HepG2 (cell line): Measurements from ENCODE around the gene CD84. TPM values are rescaled to one million over a fixed set of nuclear protein-coding genes. Genes with fewer than 3 reads are reported as not detected.
"Not testable (repeated sequence)": the region's sequence is repeated elsewhere in the genome, so short reads cannot be mapped to it uniquely, and the experiment has no call there.

Experiments
- ATAC-seq: fragments of 200-7000 bp; cut with Tn5 transposase; 3 replicates; pipeline ENCODE4 v1.9.1; 2020; ENCODE audit warnings: mild to moderate bottlenecking, moderate library complexity
- BruUV-seq: library from RNA; stranded (reverse); fragments of 400-500 nt; replicated peaks from 2 replicates; lab custom pipeline; 2021; lab: Mats Ljungman, UMichigan
- CTCF ChIA-PET: fragments of 300-600 bp; formaldehyde crosslinking; extraction: SDS; loops from one replicate; lab custom pipeline; 2021; ENCODE audit warnings: low total read pairs, inconsistent platforms, low intra/inter-chr PET ratio; lab: Yijun Ruan, JAX
- POLR2A ChIA-PET: fragments of 350-600 bp; sonication (Branson Sonifier 250); formaldehyde crosslinking; loops from one replicate; lab custom pipeline; 2020; ENCODE audit warnings: antibody characterized with exemption, inconsistent platforms; lab: Yijun Ruan, JAX
- DNase-seq: peaks from one replicate; pipeline ENCODE4 v3.0.0-alpha.2; 2015; ENCODE audit warnings: low spot score
- FAIRE-seq: peaks from 3 replicates; lab custom pipeline; 2011; peaks lifted over from hg19 to GRCh38; lab: Jason Lieb, UNC
- H2AFZ ChIP-seq: one replicate; pipeline ENCODE4 v1.6.1; 2011; ENCODE audit warnings: low read length, inconsistent platforms
- H3K27ac ChIP-seq: fragments of 300-600 bp; 3 replicates; pipeline ENCODE4 v1.8.0; 2011; ENCODE audit warnings: mixed run types, mild to moderate bottlenecking, mixed read lengths, low read length, inconsistent platforms; ENCODE audit not compliant: insufficient read depth; ENCODE audit errors: extremely low read length
- H3K27me3 ChIP-seq, 2 experiments: fragments of 200-600 bp in 1 of 2; 2 replicates in 1 of 2; 3 replicates in 1 of 2; pipeline versions ENCODE4 v1.6.0 to v1.8.0; 2011; ENCODE audit warnings: low read length in 2 of 2, mild to moderate bottlenecking in 2 of 2, moderate library complexity in 2 of 2, inconsistent platforms in 1 of 2; ENCODE audit not compliant: insufficient read depth in 2 of 2, control insufficient read depth in 1 of 2
- H3K36me3 ChIP-seq, 2 experiments: fragments of 200-600 bp in 1 of 2; replicated peaks in 1 of 2; 2 replicates in 1 of 2; 3 replicates in 1 of 2; pipeline versions ENCODE4 v1.5.1 to v1.8.0; 2011; ENCODE audit warnings: low read length in 2 of 2, inconsistent platforms in 1 of 2; ENCODE audit not compliant: insufficient read depth in 2 of 2, control insufficient read depth in 1 of 2
- H3K4me1 ChIP-seq: 2 replicates; pipeline ENCODE4 v1.5.1; 2012; ENCODE audit warnings: low read length, inconsistent platforms; ENCODE audit not compliant: insufficient read depth
- H3K4me2 ChIP-seq: 2 replicates; pipeline ENCODE4 v1.6.0; 2011; ENCODE audit warnings: low read depth, low read length, inconsistent platforms
- H3K4me3 ChIP-seq, 3 experiments: fragments of 200-600 bp in 1 of 3; sonication (generic), shearing (Covaris generic) in 1 of 3; replicated peaks in 1 of 3; 2 replicates each; pipeline ENCODE4 v1.5.1; 2011 to 2016; ENCODE audit warnings: low read length in 3 of 3, inconsistent platforms in 2 of 3, low read depth in 2 of 3, mild to moderate bottlenecking in 2 of 3, control low read depth in 1 of 3, mixed read lengths in 1 of 3; ENCODE audit not compliant: insufficient read depth in 1 of 3
- H3K79me2 ChIP-seq: one replicate; pipeline ENCODE4 v1.6.1; 2011; ENCODE audit warnings: low read length, inconsistent platforms; ENCODE audit not compliant: insufficient read depth
- H3K9ac ChIP-seq: 2 replicates; pipeline ENCODE4 v1.6.0; 2011; ENCODE audit warnings: mild to moderate bottlenecking, low read depth, low read length, inconsistent platforms; ENCODE audit not compliant: insufficient read depth
- H3K9me3 ChIP-seq: 2 replicates; pipeline ENCODE4 v1.5.1; 2012; ENCODE audit warnings: mild to moderate bottlenecking, low read length
- H4K20me1 ChIP-seq: 2 replicates; pipeline ENCODE4 v1.6.0; 2011; ENCODE audit warnings: inconsistent platforms, mild to moderate bottlenecking, low read length, moderate library complexity; ENCODE audit not compliant: insufficient read depth
- ATF4 ChIP-seq, 2 experiments: fragments of 450-650 bp in 1 of 2; sonication (generic) in 1 of 2; formaldehyde crosslinking; IDR thresholded peaks; 2 replicates each; pipeline versions ENCODE4 v1.5.0 to v1.8.0; 2020 to 2022; ENCODE audit warnings: mild to moderate bottlenecking in 1 of 2, missing genetic modification reagents in 1 of 2
- MED1 ChIP-seq: sonication (generic); formaldehyde crosslinking; IDR thresholded peaks from 2 replicates; pipeline ENCODE4 v1.4.0; 2020; ENCODE audit warnings: missing genetic modification reagents
- NFKBIZ ChIP-seq: IDR thresholded peaks from 2 replicates; pipeline ENCODE4 v1.6.1; 2018; ENCODE audit warnings: missing genetic modification reagents, missing compliant biosample characterization
- PPARG ChIP-seq: conservative IDR thresholded peaks from 2 replicates; pipeline ENCODE4 v1.6.1; 2016; ENCODE audit warnings: missing biosample characterization, missing genetic modification reagents
- SRSF1 ChIP-seq: fragments of 200-400 bp; formaldehyde crosslinking; optimal IDR thresholded peaks from 2 replicates; pipeline ENCODE3; 2017; ENCODE audit warnings: mild to moderate bottlenecking, low read depth, low read length, moderate library complexity
- ZIK1 ChIP-seq: sonication (generic); formaldehyde crosslinking; IDR thresholded peaks from 2 replicates; pipeline ENCODE4 v1.5.0; 2020; ENCODE audit warnings: mild to moderate bottlenecking, low read depth, missing genetic modification reagents, borderline replicate concordance
- ZNF44 ChIP-seq: sonication (generic); formaldehyde crosslinking; IDR thresholded peaks from 2 replicates; pipeline ENCODE4 v1.5.1; 2020; ENCODE audit warnings: mild to moderate bottlenecking, missing genetic modification reagents
- WGBS: methylation state at CpG from one replicate; pipeline ENCODE4 v1.1.6; 2017; ENCODE audit warnings: low lambda C conversion rate; 5-methylcytosine and 5-hydroxymethylcytosine counted together
- in situ Hi-C: cut with HindIII; loops from 2 replicates; pipeline ENCODE4 v1.10.0; 2017; ENCODE audit warnings: low pct_unique_long_range_greater_than_20kb; ENCODE audit not compliant: extremely low pct_ligation_motif_present
- intact Hi-C: fragments of 100-400 bp; cut with micrococcal nuclease; formaldehyde crosslinking; loops from one replicate; pipeline ENCODE4 v1.10.0; 2022; ENCODE audit not compliant: unreplicated experiment
- polyA plus RNA-seq, 8 experiments: library from polyadenylated mRNA; depleted of rRNA in 3 of 8; stranded (reverse) in 7 of 8; unstranded in 1 of 8; fragments of >200 nt; fragmentation: Illumina TruSeq in 4 of 8; extraction: Trizol in 4 of 8; gene quantifications; 2 replicates each; pipeline versions ENCODE4 v1.2.1 to v1.2.3, GENCODE V29; 2011 to 2016; ENCODE audit warnings: low read depth in 4 of 8, missing spikeins in 1 of 8, mixed read lengths in 1 of 8; ENCODE audit not compliant: insufficient read depth in 1 of 8
- total RNA-seq, 5 experiments: library from RNA; depleted of rRNA; stranded (reverse); fragments of >200 nt; fragmentation: Illumina TruSeq; extraction: Trizol; gene quantifications; 2 replicates each; pipeline ENCODE4 v1.2.3, GENCODE V29; 2016; ENCODE audit warnings: low read depth in 1 of 5

Gene CD84
- total and polyA plus RNA-seq, 2 of the 13 experiments (the other 11 are each of a cell fraction or from before 2014, with no cell fraction given): not detected

- H3K9me3 ChIP-seq: no peaks in the 10 kb centered on the region
- 18% methylated on average over 2 of the region's 2 CpGs for WGBS
- no peaks in the 10 kb centered on the region for H3K4me1 ChIP-seq
- no peaks in the 10 kb centered on the region for H3K79me2 ChIP-seq
- no peak overlapping the region for H3K9ac ChIP-seq
- no peak overlapping the region for H2AFZ ChIP-seq
- intact Hi-C loops (no loop called here), in situ Hi-C loops (no loop called here)
- no peaks in the 10 kb centered on the region for H3K36me3 ChIP-seq
- H3K4me2 ChIP-seq: no peak overlapping the region
- DNase-seq (no peak), FAIRE-seq (no peak), ATAC-seq (no peak)
- no peak overlapping the region for H3K27ac ChIP-seq
- no TSS peak for BruUV-seq
- ChIA-PET POLR2A (no interaction called here), CTCF (no interaction called here)
- no peaks in the 10 kb centered on the region for H4K20me1 ChIP-seq
- H3K27me3 ChIP-seq: no peaks in the 10 kb centered on the region
- TF ChIP-seq ZIK1 (CRISPR knock-in tag): no peak
- no peak overlapping the region for H3K4me3 ChIP-seq
These were observed 58.7 kb downstream of the CD84 start for GRCh38 chr1:160520582-160520981.

- Histone ChIP-seq H3K9me3 (no peaks in the 10 kb centered on the region), H3K27ac (no peak overlapping the region), H3K36me3 (no peaks in the 10 kb centered on the region), H3K27me3 (no peaks in the 10 kb centered on the region), H3K4me1 (no peaks in the 10 kb centered on the region), H3K9ac (no peak overlapping the region), H2AFZ (no peak overlapping the region), H4K20me1 (no peaks in the 10 kb centered on the region), H3K4me3 (no peak overlapping the region), H3K4me2 (no peak overlapping the region)
- in situ Hi-C loops: no loop called here
- 8% methylated on average over 5 of the region's 5 CpGs for WGBS
- BruUV-seq: no TSS peak
- CTCF ChIA-PET: no interaction called here
- FAIRE-seq: no peak
- TF ChIP-seq PPARG (CRISPR knock-in tag): no peak
- TF ChIP-seq ATF4 (CRISPR knock-in tag; IDR thresholded peaks at IDR 0.05): no peak
- no peak for TF ChIP-seq NFKBIZ (CRISPR knock-in tag)
- TF ChIP-seq SRSF1: no peak
- TF ChIP-seq MED1: no peak
- no peak for TF ChIP-seq ZNF44 (CRISPR knock-in tag)
- TF ChIP-seq, all 625 proteins: peak for 0
- DNase-seq (no peak), ATAC-seq (no peak)
- POLR2A ChIA-PET: no interaction called here
- intact Hi-C loops: no loop called here
- H3K79me2 ChIP-seq: no peaks in the 10 kb centered on the region
These were observed 59.5 kb downstream of the CD84 start for GRCh38 chr1:160519642-160520435.

GRCh38 chr1:160517519-160517918 is 61.8 kb downstream of the CD84 start:
- POLR2A ChIA-PET, H4K20me1 ChIP-seq, H3K4me3 ChIP-seq, in situ Hi-C loops, H3K27ac ChIP-seq, H3K27me3 ChIP-seq, H3K36me3 ChIP-seq, FAIRE-seq, intact Hi-C loops, BruUV-seq, CTCF ChIA-PET, H3K4me2 ChIP-seq, H3K9ac ChIP-seq, H2AFZ ChIP-seq, H3K9me3 ChIP-seq, ATAC-seq, DNase-seq, H3K4me1 ChIP-seq, H3K79me2 ChIP-seq: not testable (repeated sequence)
- 11% methylated on average over 2 of the region's 2 CpGs for WGBS
